Upper lobe of left lung (tissue), 6 donors: Measurements from ENCODE around the gene KRT3. TPM values are rescaled to one million over a fixed set of nuclear protein-coding genes. Genes with fewer than 3 reads are reported as not detected.

Experiments used
- ATAC-seq, 2 donors: fragments of 200-7000 bp; cut with Tn5 transposase; one replicate each; pipeline ENCODE4 v1.9.1; 2022; ENCODE audit warnings: mild to moderate bottlenecking in 2 of 2, moderate library complexity in 2 of 2; ENCODE audit not compliant: low FRiP score in 2 of 2
- DNase-seq, 2 donors: peaks; one replicate each; pipeline ENCODE4 v3.0.0-alpha.2; 2019 to 2020
- H3K27ac ChIP-seq, 4 donors: fragments of 200-600 bp; sonication (generic); one replicate each; pipeline ENCODE4 v1.5.1; 2016 to 2019
- H3K27me3 ChIP-seq, 4 donors: fragments of 200-600 bp; sonication (generic); one replicate each; pipeline ENCODE4 v1.5.1; 2017 to 2019
- H3K36me3 ChIP-seq, 4 donors: fragments of 200-600 bp; sonication (generic); one replicate each; pipeline ENCODE4 v1.5.1; 2016 to 2019
- H3K4me1 ChIP-seq, 4 donors: fragments of 200-600 bp; sonication (generic); one replicate each; pipeline ENCODE4 v1.5.1; 2018 to 2019
- H3K4me3 ChIP-seq, 4 donors: fragments of 200-600 bp; sonication (generic); one replicate each; pipeline ENCODE4 v1.5.1; 2017 to 2019; ENCODE audit warnings: mild to moderate bottlenecking in 2 of 4, moderate library complexity in 1 of 4
- H3K9me3 ChIP-seq, 4 donors: fragments of 200-600 bp; sonication (generic); one replicate each; pipeline ENCODE4 v1.5.1; 2018 to 2019
- EP300 ChIP-seq, 4 donors: sonication (generic); formaldehyde crosslinking; IDR thresholded peaks; one replicate each; pipeline ENCODE4 v1.5.1; 2017; ENCODE audit warnings: antibody characterized with exemption in 4 of 4, control low read depth in 2 of 4
- POLR2A ChIP-seq, 4 donors: fragments of 450-650 bp; IDR thresholded peaks; one replicate each; pipeline ENCODE4 v1.5.1; 2016 to 2017; ENCODE audit warnings: antibody characterized with exemption in 4 of 4, mild to moderate bottlenecking in 2 of 4
- POLR2AphosphoS5 ChIP-seq, 2 donors: sonication (generic); formaldehyde crosslinking; IDR thresholded peaks; one replicate each; pipeline ENCODE4 v1.5.1; 2017; ENCODE audit warnings: antibody characterized with exemption in 2 of 2
- WGBS, 2 donors: methylation state at CpG; one replicate each; pipeline ENCODE4 v1.1.5; 2017 to 2018; 5-methylcytosine and 5-hydroxymethylcytosine counted together
- total RNA-seq, 6 donors: library from RNA; depleted of rRNA in 4 of 6; stranded (reverse); fragments of >200 nt in 4 of 6; gene quantifications; one replicate each; pipeline versions ENCODE4 v1.1.0 to v1.2.1, GENCODE V29; 2016 to 2021
- TF ChIP-seq, protein P1 (sequence below), 6 experiments: fragments of 450-650 bp in 4 of 6; fragments of 200-600 bp in 2 of 6; sonication (generic) in 2 of 6; IDR thresholded peaks; one replicate each; pipeline ENCODE4 v1.5.1; 2016 to 2019; ENCODE audit warnings: antibody characterized with exemption in 6 of 6
- donor health status: DM: no; HTN: no; CAD: no; lungs with moderate emphysema.
- donor health status: DM: no; HTN: yes; CAD: no; lungs with severe emphysema.

The KRT3 gene
- total RNA-seq, 6 donors from 2014 or later: not detected

DNA sequence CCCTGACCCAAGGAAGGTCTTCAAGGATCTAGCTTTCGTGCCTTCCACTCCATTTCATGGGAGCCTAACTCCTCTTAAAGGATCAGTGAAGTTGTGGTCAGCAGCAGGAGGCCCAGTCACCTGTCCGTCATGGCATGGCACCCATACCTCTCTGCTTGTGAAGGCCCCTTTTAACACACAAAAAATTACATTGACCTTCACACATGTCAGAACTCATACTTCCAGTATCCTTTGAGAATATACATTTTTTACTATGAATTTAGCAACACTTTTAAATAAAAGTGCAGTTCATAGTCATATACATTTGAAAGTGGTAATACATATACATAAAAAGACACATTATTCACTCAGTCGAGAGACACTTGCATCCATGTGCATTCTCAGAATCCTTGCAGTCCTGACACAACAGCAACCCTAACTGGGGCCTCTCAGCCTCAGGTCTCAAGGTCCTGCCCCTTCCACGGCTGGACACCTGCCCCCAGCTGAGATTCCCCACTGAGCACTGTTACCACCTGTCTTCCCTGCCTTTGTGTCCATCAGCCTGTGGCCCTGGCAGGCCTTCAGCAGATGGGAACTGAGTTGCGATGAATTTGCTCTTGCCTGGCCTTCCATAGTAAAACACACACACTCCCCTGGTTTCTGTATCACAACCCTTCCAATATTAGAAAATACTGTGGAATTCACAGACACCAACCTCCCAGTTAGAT lies 3.7 kb upstream of the KRT3 start:
- Histone ChIP-seq H3K4me1 (peaks cover 6 to 21% (median 16%) of the 10 kb centered on the region in 4 donors), H3K27ac (no peak overlapping the region), H3K4me3 (no peak overlapping the region), H3K9me3 (no peaks in the 10 kb centered on the region), H3K27me3 (no peaks in the 10 kb centered on the region), H3K36me3 (no peaks in the 10 kb centered on the region)
- TF ChIP-seq POLR2AphosphoS5 (IDR thresholded peaks at IDR 0.05) (no peak), EP300 (IDR thresholded peaks at IDR 0.05) (no peak), POLR2A (IDR thresholded peaks at IDR 0.05) (no peak)
- TF ChIP-seq, protein P1, sequence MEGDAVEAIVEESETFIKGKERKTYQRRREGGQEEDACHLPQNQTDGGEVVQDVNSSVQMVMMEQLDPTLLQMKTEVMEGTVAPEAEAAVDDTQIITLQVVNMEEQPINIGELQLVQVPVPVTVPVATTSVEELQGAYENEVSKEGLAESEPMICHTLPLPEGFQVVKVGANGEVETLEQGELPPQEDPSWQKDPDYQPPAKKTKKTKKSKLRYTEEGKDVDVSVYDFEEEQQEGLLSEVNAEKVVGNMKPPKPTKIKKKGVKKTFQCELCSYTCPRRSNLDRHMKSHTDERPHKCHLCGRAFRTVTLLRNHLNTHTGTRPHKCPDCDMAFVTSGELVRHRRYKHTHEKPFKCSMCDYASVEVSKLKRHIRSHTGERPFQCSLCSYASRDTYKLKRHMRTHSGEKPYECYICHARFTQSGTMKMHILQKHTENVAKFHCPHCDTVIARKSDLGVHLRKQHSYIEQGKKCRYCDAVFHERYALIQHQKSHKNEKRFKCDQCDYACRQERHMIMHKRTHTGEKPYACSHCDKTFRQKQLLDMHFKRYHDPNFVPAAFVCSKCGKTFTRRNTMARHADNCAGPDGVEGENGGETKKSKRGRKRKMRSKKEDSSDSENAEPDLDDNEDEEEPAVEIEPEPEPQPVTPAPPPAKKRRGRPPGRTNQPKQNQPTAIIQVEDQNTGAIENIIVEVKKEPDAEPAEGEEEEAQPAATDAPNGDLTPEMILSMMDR (IDR thresholded peaks at IDR 0.05): no peak
- 64 to 87% methylated on average over 5 of the region's 5 CpGs for WGBS, 2 donors
- ATAC-seq: no peak
- no peak for DNase-seq

DNA sequence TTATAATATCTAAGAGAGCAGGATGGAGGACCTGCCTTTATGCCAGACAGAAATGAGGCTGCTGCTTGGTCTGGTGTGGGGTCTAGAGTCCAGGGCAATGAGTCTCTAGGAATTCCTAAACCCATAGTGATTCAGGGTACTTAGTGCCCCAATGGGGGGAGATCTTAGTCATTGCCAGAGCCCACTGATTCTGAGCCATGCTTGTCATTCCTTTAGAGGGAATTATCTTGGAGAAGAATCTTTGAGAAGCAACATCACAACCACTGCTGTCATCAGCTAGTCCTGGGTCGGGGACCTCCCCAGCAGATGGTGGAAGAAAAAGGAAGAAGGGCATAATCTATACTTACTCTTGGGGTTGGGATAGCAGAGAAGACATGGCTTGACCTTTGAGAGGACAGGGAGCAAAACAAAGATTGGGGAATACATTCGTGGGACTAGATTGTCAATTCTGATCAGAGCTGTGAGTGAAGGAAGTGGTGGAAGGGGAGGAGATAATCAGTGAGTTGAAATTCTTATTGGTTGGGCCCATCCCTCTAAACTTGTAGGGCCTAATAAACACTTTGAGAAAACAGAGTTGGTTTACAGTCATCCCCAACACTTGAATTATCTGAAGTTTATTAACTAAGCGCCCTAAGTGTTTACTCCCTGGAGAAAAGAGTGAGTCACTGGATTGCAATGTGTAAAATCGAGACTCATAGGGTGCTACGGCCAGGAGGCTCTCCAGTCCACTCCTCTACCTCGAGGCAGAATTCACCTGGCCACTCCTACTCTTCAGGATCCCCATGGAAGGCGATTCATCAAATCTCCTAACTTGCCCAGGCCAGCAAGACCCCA lies 3.0 kb upstream of the KRT3 start:
- DNase-seq (peak in 1 of 2 donors; percentile 42), ATAC-seq (peak in 1 of 2 donors; percentile 83)
- H3K36me3 ChIP-seq: no peaks in the 10 kb centered on the region
- no peaks in the 10 kb centered on the region for H3K27me3 ChIP-seq
- TF ChIP-seq POLR2AphosphoS5 (IDR thresholded peaks at IDR 0.05) (no peak), EP300 (IDR thresholded peaks at IDR 0.05) (no peak), POLR2A (IDR thresholded peaks at IDR 0.05) (no peak)
- TF ChIP-seq, protein P1 (IDR thresholded peaks at IDR 0.05): no peak
- no peaks in the 10 kb centered on the region for H3K9me3 ChIP-seq
- no peak overlapping the region for H3K27ac ChIP-seq
- peaks cover 6 to 21% (median 16%) of the 10 kb centered on the region in 4 donors for H3K4me1 ChIP-seq
- H3K4me3 ChIP-seq: no peak overlapping the region
- WGBS, 2 donors: 53 to 54% methylated on average over 7 of the region's 7 CpGs

DNA sequence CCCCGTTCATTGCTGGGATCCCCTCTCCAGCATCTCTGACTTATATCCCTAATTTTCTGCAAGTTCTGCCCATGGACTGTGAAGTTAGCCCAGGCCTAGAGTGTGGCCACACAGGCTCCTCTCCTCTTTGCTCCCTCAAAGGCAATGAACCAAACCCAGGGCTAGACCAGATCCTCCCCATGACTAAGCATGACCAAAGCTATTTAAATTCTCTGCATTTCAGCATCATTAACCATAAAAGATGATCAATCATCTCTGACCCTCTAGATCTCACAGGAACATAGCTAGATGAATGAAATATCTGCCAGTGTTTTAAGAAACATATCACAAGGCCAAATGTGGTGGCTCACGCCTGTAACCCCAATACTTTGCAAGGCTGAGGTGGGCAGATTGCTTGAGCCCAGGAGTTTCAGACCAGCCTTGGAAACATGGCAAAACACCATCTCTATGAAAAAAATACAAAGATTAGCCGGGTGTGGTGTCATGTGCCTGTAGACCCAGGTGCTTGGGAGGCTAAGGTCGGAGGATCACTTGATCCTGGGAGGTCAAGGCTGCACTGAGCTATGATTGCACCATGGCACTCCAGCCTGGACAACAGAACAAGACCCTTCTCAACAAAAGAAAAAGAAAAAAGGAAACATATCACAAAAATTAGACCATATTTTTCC lies 2.2 kb upstream of the KRT3 start:
- Histone ChIP-seq H3K4me3 (no peak overlapping the region), H3K36me3 (no peaks in the 10 kb centered on the region), H3K4me1 (peaks cover 6 to 21% (median 16%) of the 10 kb centered on the region in 4 donors), H3K27ac (no peak overlapping the region), H3K27me3 (no peaks in the 10 kb centered on the region), H3K9me3 (no peaks in the 10 kb centered on the region)
- ATAC-seq (no peak), DNase-seq (no peak)
- TF ChIP-seq POLR2A (IDR thresholded peaks at IDR 0.05): no peak
- TF ChIP-seq, protein P1 (IDR thresholded peaks at IDR 0.05): no peak
- TF ChIP-seq EP300 (IDR thresholded peaks at IDR 0.05): no peak
- TF ChIP-seq POLR2AphosphoS5 (IDR thresholded peaks at IDR 0.05): no peak
- WGBS, 2 donors: 90 to 91% methylated on average over 4 of the region's 4 CpGs

DNA sequence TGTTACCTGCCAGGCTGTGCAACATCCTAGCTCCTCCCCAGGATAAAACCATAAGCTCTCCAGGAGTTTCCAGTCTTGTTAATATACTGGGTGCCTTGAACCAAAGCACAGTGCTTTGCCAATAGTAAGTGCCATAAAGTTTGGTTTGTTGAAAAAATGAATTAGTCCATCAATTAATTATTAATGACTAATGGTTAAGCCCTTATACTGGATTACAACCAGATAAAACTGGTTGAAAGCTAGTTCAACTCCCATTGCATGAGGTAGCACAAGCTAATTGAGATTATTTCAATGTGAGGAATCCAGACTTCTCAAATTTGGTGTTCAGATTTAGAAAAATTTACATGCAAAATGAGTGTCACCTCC lies 1.6 kb upstream of the KRT3 start:
- no peak for TF ChIP-seq POLR2A (IDR thresholded peaks at IDR 0.05)
- TF ChIP-seq POLR2AphosphoS5 (IDR thresholded peaks at IDR 0.05): no peak
- no peak for TF ChIP-seq EP300 (IDR thresholded peaks at IDR 0.05)
- TF ChIP-seq, protein P1 (IDR thresholded peaks at IDR 0.05): no peak
- Histone ChIP-seq H3K36me3 (no peaks in the 10 kb centered on the region), H3K27me3 (no peaks in the 10 kb centered on the region), H3K27ac (no peak overlapping the region), H3K9me3 (no peaks in the 10 kb centered on the region), H3K4me1 (peaks cover 6 to 21% (median 16%) of the 10 kb centered on the region in 4 donors), H3K4me3 (no peak overlapping the region)
- DNase-seq: no peak
- ATAC-seq: no peak
